Measurements from ENCODE around the gene MTRF1L.
A peak's percentile ranks its signal among the peaks of the same experiment; 100 is the strongest.

- no peak for TF ChIP-seq TAF1 (IDR thresholded peaks at IDR 0.05; ENCODE audit: low read depth)
- no peak; the same call in 1 of the 2 replicates for TF ChIP-seq YY1 (IDR thresholded peaks at IDR 0.05; ENCODE audit: low read depth)
- peak; percentile 85 for TF ChIP-seq MAX (IDR thresholded peaks at IDR 0.05)
- no peak for TF ChIP-seq RAD21 (IDR thresholded peaks at IDR 0.05; ENCODE audit: low read depth)
- TF ChIP-seq EP300 (IDR thresholded peaks at IDR 0.05; ENCODE audit: borderline replicate concordance): no peak
- peak; percentile 92 for TF ChIP-seq FOXM1 (IDR thresholded peaks at IDR 0.05; ENCODE audit: borderline replicate concordance, low read depth)
- TF ChIP-seq REST (IDR thresholded peaks at IDR 0.05; ENCODE audit: low read depth): no peak
- TF ChIP-seq TCF12 (IDR thresholded peaks at IDR 0.05; ENCODE audit: low read depth): peak; percentile 24; the same call in 1 of the 2 replicates
- no peak for TF ChIP-seq ZBTB7A (IDR thresholded peaks at IDR 0.05; ENCODE audit: low read depth)
- TF ChIP-seq CREB1 (IDR thresholded peaks at IDR 0.05; ENCODE audit: low read depth): no peak
Measured at GRCh38 chr6:152982904-152983636, 19.4 kb downstream of the MTRF1L start, which contains the start of gene FBXO5.

Measured in Ishikawa (cell line).